Lower leg skin (tissue), 3 donors: Measurements from ENCODE around the gene CD69.

Experiments used
- CTCF ChIP-seq, 3 donors: fragments of 450-650 bp; IDR thresholded peaks; one replicate each; pipeline ENCODE4 v1.5.1; 2016; ENCODE audit warnings: antibody characterized with exemption in 3 of 3, mild to moderate bottlenecking in 3 of 3, moderate library complexity in 2 of 3
- POLR2A ChIP-seq, 2 donors: fragments of 450-650 bp; IDR thresholded peaks; one replicate each; pipeline ENCODE4 v1.6.1; 2016 to 2017; ENCODE audit warnings: antibody characterized with exemption in 2 of 2, mild to moderate bottlenecking in 1 of 2, moderate library complexity in 1 of 2

DNA sequence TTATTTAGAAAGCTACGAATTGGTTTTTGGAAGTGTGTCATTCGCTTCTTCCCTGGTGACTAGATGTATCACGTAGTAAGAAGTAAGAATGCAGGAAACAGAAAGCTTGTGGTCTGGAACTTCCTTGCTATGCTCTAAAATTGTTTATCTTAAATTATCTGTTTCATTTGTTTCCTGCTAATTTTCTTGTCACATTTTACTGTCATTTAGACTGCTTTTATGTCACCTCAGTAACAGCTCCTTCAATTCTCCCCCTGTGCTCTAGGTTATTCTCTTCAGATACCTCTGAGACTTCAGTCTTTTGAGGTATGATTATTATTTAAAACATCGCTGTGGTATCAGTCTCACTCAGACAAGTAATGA is 699 bp upstream of the CD69 start:
- TF ChIP-seq CTCF (IDR thresholded peaks at IDR 0.05) (no peak), POLR2A (IDR thresholded peaks at IDR 0.05) (no peak)
